H9 (cell line): ENCODE results near the gene NKAIN4. TPM values are rescaled to one million over a fixed set of nuclear protein-coding genes. Genes with fewer than 3 reads are reported as not detected.

Experiments used
- DNase-seq: peaks from one replicate; pipeline ENCODE4 v3.0.0-alpha.2; 2017
- H2AFZ ChIP-seq: one replicate; pipeline ENCODE4 v1.6.1; 2013; ENCODE audit warnings: mild to moderate bottlenecking, low read length, control low read depth, moderate library complexity
- H2AK5ac ChIP-seq: 2 replicates; pipeline ENCODE4 v1.6.1; 2013; ENCODE audit warnings: low read length, control low read depth, mixed read lengths; ENCODE audit not compliant: insufficient read length
- H2BK120ac ChIP-seq: one replicate; pipeline ENCODE4 v1.6.1; 2013; ENCODE audit warnings: low read depth, mild to moderate bottlenecking, low read length, control low read depth, inconsistent platforms; ENCODE audit not compliant: poor library complexity, severe bottlenecking
- H2BK12ac ChIP-seq: 2 replicates; pipeline ENCODE4 v1.6.1; 2013; ENCODE audit warnings: low read length, control low read depth, mixed read lengths, low read depth; ENCODE audit not compliant: insufficient read length
- H2BK15ac ChIP-seq: 2 replicates; pipeline ENCODE4 v1.6.1; 2013; ENCODE audit warnings: low read depth, low read length, control low read depth
- H2BK20ac ChIP-seq: one replicate; pipeline ENCODE4 v1.6.1; 2013; ENCODE audit warnings: low read depth, mild to moderate bottlenecking, low read length, control low read depth, inconsistent platforms; ENCODE audit not compliant: poor library complexity, severe bottlenecking
- H2BK5ac ChIP-seq: 2 replicates; pipeline ENCODE4 v1.6.1; 2013; ENCODE audit warnings: low read length, control low read depth, mixed read lengths; ENCODE audit not compliant: insufficient read length
- H3K14ac ChIP-seq: 2 replicates; pipeline ENCODE4 v1.6.1; 2013; ENCODE audit warnings: low read length, control low read depth; ENCODE audit not compliant: insufficient read depth
- H3K18ac ChIP-seq: 2 replicates; pipeline ENCODE4 v1.6.1; 2013; ENCODE audit warnings: low read depth, mild to moderate bottlenecking, mixed read lengths, low read length, control low read depth; ENCODE audit not compliant: insufficient read length
- H3K23ac ChIP-seq: 2 replicates; pipeline ENCODE4 v1.6.1; 2013; ENCODE audit warnings: low read length, control low read depth, mixed read lengths, low read depth; ENCODE audit not compliant: insufficient read length
- H3K23me2 ChIP-seq: 2 replicates; pipeline ENCODE4 v1.6.1; 2013; ENCODE audit warnings: low read depth, mild to moderate bottlenecking, mixed read lengths, low read length, control low read depth; ENCODE audit not compliant: insufficient read length, poor library complexity, severe bottlenecking
- H3K27ac ChIP-seq: 2 replicates; pipeline ENCODE4 v1.5.1; 2013; ENCODE audit warnings: low read length, control low read depth, mixed read lengths, low read depth; ENCODE audit not compliant: insufficient read length
- H3K27me3 ChIP-seq: 2 replicates; pipeline ENCODE4 v1.6.1; 2013; ENCODE audit warnings: low read length, control low read depth, inconsistent platforms; ENCODE audit not compliant: insufficient read depth
- H3K4ac ChIP-seq: 2 replicates; pipeline ENCODE4 v1.6.1; 2013; ENCODE audit warnings: low read depth, mild to moderate bottlenecking, control low read depth, inconsistent platforms, low read length, moderate library complexity
- H3K4me1 ChIP-seq: 2 replicates; pipeline ENCODE4 v1.6.1; 2013; ENCODE audit warnings: low read length, control low read depth, inconsistent platforms; ENCODE audit not compliant: insufficient read depth
- H3K4me2 ChIP-seq: 2 replicates; pipeline ENCODE4 v1.6.1; 2013; ENCODE audit warnings: low read length, control low read depth, mixed read lengths; ENCODE audit not compliant: insufficient read length, insufficient read depth
- H3K56ac ChIP-seq: 2 replicates; pipeline ENCODE4 v1.6.1; 2013; ENCODE audit warnings: low read depth, mild to moderate bottlenecking, mixed read lengths, low read length, control low read depth; ENCODE audit not compliant: insufficient read length
- H3K79me1 ChIP-seq: 2 replicates; pipeline ENCODE4 v1.6.1; 2013; ENCODE audit warnings: low read depth, mild to moderate bottlenecking, moderate library complexity, low read length, control low read depth, inconsistent platforms; ENCODE audit not compliant: insufficient read depth, poor library complexity, severe bottlenecking
- H3K79me2 ChIP-seq: 2 replicates; pipeline ENCODE4 v1.6.1; 2013; ENCODE audit warnings: low read length, control low read depth, inconsistent platforms; ENCODE audit not compliant: insufficient read depth
- H3K9ac ChIP-seq: 2 replicates; pipeline ENCODE4 v1.6.1; 2013; ENCODE audit warnings: low read length, control low read depth, mixed read lengths; ENCODE audit not compliant: insufficient read length; ENCODE audit errors: extremely low read depth
- H3K9me3 ChIP-seq: one replicate; pipeline ENCODE4 v1.6.1; 2013; ENCODE audit warnings: low read depth, low read length, inconsistent platforms; ENCODE audit not compliant: control insufficient read depth
- H3T11ph ChIP-seq: one replicate; pipeline ENCODE4 v1.6.1; 2013; ENCODE audit warnings: mild to moderate bottlenecking, low read length, control low read depth, inconsistent platforms
- H4K20me1 ChIP-seq: one replicate; pipeline ENCODE4 v1.6.1; 2013; ENCODE audit not compliant: control insufficient read depth, insufficient read length, insufficient read depth
- H4K5ac ChIP-seq: 2 replicates; pipeline ENCODE4 v1.6.1; 2013; ENCODE audit warnings: low read depth, mild to moderate bottlenecking, mixed read lengths, low read length, control low read depth; ENCODE audit not compliant: insufficient read length
- H4K8ac ChIP-seq: replicated peaks from 2 replicates; pipeline ENCODE4 v1.6.1; 2013; ENCODE audit warnings: low read length, control low read depth, mixed read lengths, low read depth; ENCODE audit not compliant: insufficient read length
- H4K91ac ChIP-seq: 2 replicates; pipeline ENCODE4 v1.6.1; 2013; ENCODE audit warnings: low read depth, mild to moderate bottlenecking, moderate library complexity, mixed read lengths, low read length, control low read depth; ENCODE audit not compliant: insufficient read length
- H3K27ac Mint-ChIP-seq, 3 experiments: 2 replicates in 2 of 3; 3 replicates in 1 of 3; pipeline ENCODE4 v1.8.0; 2020 to 2021; ENCODE audit warnings: mixed read lengths in 3 of 3, mild to moderate bottlenecking in 1 of 3, moderate library complexity in 1 of 3
- H3K27me3 Mint-ChIP-seq: 2 replicates; pipeline ENCODE4 v1.8.0; 2021; ENCODE audit warnings: low read depth, mild to moderate bottlenecking, moderate library complexity, mixed read lengths
- H3K36me3 Mint-ChIP-seq, 3 experiments: 2 replicates in 2 of 3; 3 replicates in 1 of 3; pipeline ENCODE4 v1.8.0; 2020 to 2021; ENCODE audit warnings: low read depth in 3 of 3, mixed read lengths in 3 of 3; ENCODE audit not compliant: insufficient read depth in 1 of 3
- H3K4me1 Mint-ChIP-seq, 2 experiments: 2 replicates each; pipeline ENCODE4 v1.8.0; 2020; ENCODE audit warnings: mixed read lengths in 2 of 2
- H3K4me3 Mint-ChIP-seq, 2 experiments: 2 replicates in 1 of 2; 3 replicates in 1 of 2; pipeline ENCODE4 v1.8.0; 2020 to 2021; ENCODE audit warnings: mild to moderate bottlenecking in 2 of 2, mixed read lengths in 2 of 2, moderate library complexity in 1 of 2
- H3K9me3 Mint-ChIP-seq, 2 experiments: 2 replicates in 1 of 2; 3 replicates in 1 of 2; pipeline ENCODE4 v1.8.0; 2020; ENCODE audit warnings: mild to moderate bottlenecking in 2 of 2, mixed read lengths in 2 of 2, moderate library complexity in 1 of 2
- WGBS: extraction: QIAGEN DNeasy Blood & Tissue Kit; methylation state at CpG from one replicate; pipeline ENCODE4 v1.1.7; 2013; ENCODE audit warnings: missing lambda C conversion rate, low lambda C conversion rate, mixed read lengths; ENCODE audit not compliant: insufficient read length; ENCODE audit errors: extremely low coverage; 5-methylcytosine and 5-hydroxymethylcytosine counted together
- total RNA-seq: library from RNA; stranded (reverse); gene quantifications from 2 replicates; pipeline ENCODE4 v1.2.1, GENCODE V29; 2021
- TF ChIP-seq, protein P1 (sequence below): fragments of 200-600 bp; sonication (generic); conservative IDR thresholded peaks from 3 replicates; pipeline ENCODE4 v1.8.0; 2021; ENCODE audit warnings: antibody characterized with exemption, mild to moderate bottlenecking

NKAIN4 gene
- total RNA-seq, 1 experiment from 2014 or later: 20.9 TPM

DNA sequence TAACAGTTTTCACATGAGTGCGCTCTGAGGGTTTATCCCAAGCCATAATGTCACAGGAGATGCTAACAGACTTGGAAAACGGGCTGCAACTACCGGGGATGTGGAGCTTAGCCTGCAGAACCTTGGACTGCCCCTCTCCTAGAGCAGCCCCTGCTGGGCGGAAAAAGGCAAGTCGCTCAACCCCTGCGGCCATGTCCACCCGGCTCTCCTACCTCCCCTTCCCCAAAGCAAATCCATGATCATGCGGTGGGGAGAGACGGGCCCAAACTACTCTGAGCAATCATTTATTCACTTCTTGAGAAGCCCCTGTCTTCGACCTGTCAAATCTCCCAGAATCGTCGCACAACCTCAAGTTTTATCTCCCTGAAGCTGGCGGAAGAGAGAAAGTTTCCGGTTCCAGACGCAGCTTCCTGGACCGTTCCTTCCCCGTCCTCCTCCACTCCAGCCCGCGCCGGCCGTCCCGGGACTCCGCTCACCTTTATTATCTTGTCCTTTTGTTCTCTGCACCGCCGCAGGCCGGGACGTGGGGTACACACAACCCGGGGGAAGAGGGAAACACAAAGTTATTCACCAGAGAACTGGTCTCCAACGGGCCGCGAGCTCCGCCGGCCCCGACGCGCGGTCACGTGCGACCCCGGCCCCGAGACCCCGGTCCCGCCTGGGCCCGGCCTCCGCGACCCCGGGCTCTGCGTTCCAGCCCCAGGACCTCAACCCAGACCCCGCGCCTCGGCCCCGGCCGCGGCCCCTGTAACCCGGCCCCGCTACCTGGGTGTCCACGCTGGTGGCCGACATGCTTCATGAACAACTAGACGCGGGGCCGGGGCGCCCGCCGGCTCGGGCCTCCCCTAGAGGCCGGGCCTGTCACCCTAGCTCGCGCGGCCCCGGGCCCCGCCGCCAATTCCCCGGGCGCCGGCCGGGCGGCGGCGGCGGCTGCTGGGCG is 38.9 kb downstream of the NKAIN4 start:
- TF ChIP-seq, protein P1, sequence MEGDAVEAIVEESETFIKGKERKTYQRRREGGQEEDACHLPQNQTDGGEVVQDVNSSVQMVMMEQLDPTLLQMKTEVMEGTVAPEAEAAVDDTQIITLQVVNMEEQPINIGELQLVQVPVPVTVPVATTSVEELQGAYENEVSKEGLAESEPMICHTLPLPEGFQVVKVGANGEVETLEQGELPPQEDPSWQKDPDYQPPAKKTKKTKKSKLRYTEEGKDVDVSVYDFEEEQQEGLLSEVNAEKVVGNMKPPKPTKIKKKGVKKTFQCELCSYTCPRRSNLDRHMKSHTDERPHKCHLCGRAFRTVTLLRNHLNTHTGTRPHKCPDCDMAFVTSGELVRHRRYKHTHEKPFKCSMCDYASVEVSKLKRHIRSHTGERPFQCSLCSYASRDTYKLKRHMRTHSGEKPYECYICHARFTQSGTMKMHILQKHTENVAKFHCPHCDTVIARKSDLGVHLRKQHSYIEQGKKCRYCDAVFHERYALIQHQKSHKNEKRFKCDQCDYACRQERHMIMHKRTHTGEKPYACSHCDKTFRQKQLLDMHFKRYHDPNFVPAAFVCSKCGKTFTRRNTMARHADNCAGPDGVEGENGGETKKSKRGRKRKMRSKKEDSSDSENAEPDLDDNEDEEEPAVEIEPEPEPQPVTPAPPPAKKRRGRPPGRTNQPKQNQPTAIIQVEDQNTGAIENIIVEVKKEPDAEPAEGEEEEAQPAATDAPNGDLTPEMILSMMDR: peak; percentile 55; the same call in 2 of the 3 replicates
- H3K79me2 ChIP-seq: peaks cover 30% of the 10 kb centered on the region
- Mint-ChIP-seq H3K4me1 (peaks cover 29% of the 10 kb centered on the region in 2 experiments), H3K4me3 (peak overlapping the region; percentile 98 to 99), H3K27me3 (peaks cover 15% of the 10 kb centered on the region), H3K36me3 (peaks cover 37 to 50% (median 45%) of the 10 kb centered on the region in 3 experiments; a peak in 6 of 7 replicates), H3K27ac (peak overlapping the region; percentile 94 to 95 (median 94); a peak in 6 of 7 replicates), H3K9me3 (peaks cover 0 to 1% of the 10 kb centered on the region in 2 experiments; a peak in 1 of 5 replicates)
- no peak overlapping the region for H3K56ac ChIP-seq
- WGBS: no CpG with 5 or more reads among the region's 81 CpGs
- H3K23me2 ChIP-seq: peaks cover 9% of the 10 kb centered on the region
- no peak overlapping the region for H2BK12ac ChIP-seq
- H3K79me1 ChIP-seq: peaks cover 4% of the 10 kb centered on the region
- H3K14ac ChIP-seq: 0 out of 2 replicates have a peak overlapping the region, but pooled peaks have one; percentile 58
- no peak overlapping the region for H4K8ac ChIP-seq
- H3K4me2 ChIP-seq: peak overlapping the region; percentile 92
- H3K27ac ChIP-seq: no peak overlapping the region
- DNase-seq: no peak
- no peak overlapping the region for H2AFZ ChIP-seq
- H2BK20ac ChIP-seq: no peak overlapping the region
- H2AK5ac ChIP-seq: no peak overlapping the region
- no peak overlapping the region for H2BK5ac ChIP-seq
- H3K4ac ChIP-seq: no peak overlapping the region
- H3K9ac ChIP-seq: peak overlapping the region; percentile 55
- H2BK120ac ChIP-seq: no peak overlapping the region
- H3K18ac ChIP-seq: no peak overlapping the region
- no peak overlapping the region for H3T11ph ChIP-seq
- peaks cover 3% of the 10 kb centered on the region for H4K20me1 ChIP-seq
- H3K4me1 ChIP-seq: no peaks in the 10 kb centered on the region
- H3K23ac ChIP-seq: no peak overlapping the region
- H2BK15ac ChIP-seq: no peak overlapping the region
- no peaks in the 10 kb centered on the region for H3K27me3 ChIP-seq
- no peaks in the 10 kb centered on the region for H3K9me3 ChIP-seq
- no peak overlapping the region for H4K91ac ChIP-seq
- no peak overlapping the region for H4K5ac ChIP-seq
